ENCODE data around the gene ANKRD11. TPM values are rescaled to one million over a fixed set of nuclear protein-coding genes. Genes with fewer than 3 reads are reported as not detected.

Gene ANKRD11
- total RNA-seq, 2 donors from 2014 or later = 118 to 159 TPM

- 86 to 96% methylated on average over 2 to 5 of the region's 6 CpGs for WGBS, 2 experiments (ENCODE audit: insufficient coverage in 1 of 2, insufficient read length in 1 of 2)
- H3K4me1 Mint-ChIP-seq = peaks cover 48% of the 10 kb centered on the region
- DNase-seq = no peak
- TF ChIP-seq CTCF (conservative IDR thresholded peaks at IDR 0.05) = no peak
- H3K9me3 Mint-ChIP-seq = no peaks in the 10 kb centered on the region
- H3K4me3 Mint-ChIP-seq = no peak overlapping the region
- H3K4me3 ChIP-seq (ENCODE audit: low read length) = no peak overlapping the region
- no peaks in the 10 kb centered on the region for H3K9me3 ChIP-seq (ENCODE audit: control insufficient read depth, low read length)
- peaks cover 15% of the 10 kb centered on the region for H3K36me3 Mint-ChIP-seq (ENCODE audit: low read depth)
- no peaks in the 10 kb centered on the region for H3K27me3 ChIP-seq (ENCODE audit: control insufficient read depth, insufficient read depth, low read length, poor library complexity, severe bottlenecking)
- peaks cover 17% of the 10 kb centered on the region for H3K4me1 ChIP-seq (ENCODE audit: control insufficient read depth, insufficient read depth, low read length)
- H3K27ac ChIP-seq (ENCODE audit: low read depth, low read length) = no peak overlapping the region
- H3K27me3 Mint-ChIP-seq (ENCODE audit: insufficient read depth) = no peaks in the 10 kb centered on the region
- peak overlapping the region; percentile 24 for H3K27ac Mint-ChIP-seq
- no peak overlapping the region for H3K9ac ChIP-seq (ENCODE audit: extremely low read depth, low read length, poor library complexity, severe bottlenecking)
- peaks cover 16% of the 10 kb centered on the region for H3K36me3 ChIP-seq (ENCODE audit: control insufficient read depth, insufficient read depth, low read length)
Observed at GRCh38 chr16:89295915-89296314, 194.4 kb downstream of the ANKRD11 start.

- H3K36me3 Mint-ChIP-seq (ENCODE audit: low read depth) = peaks cover 13% of the 10 kb centered on the region
- H3K36me3 ChIP-seq (ENCODE audit: control insufficient read depth, insufficient read depth, low read length) = peaks cover 16% of the 10 kb centered on the region
Observed at GRCh38 chr16:89295071-89295900, 195.1 kb downstream of the ANKRD11 start.

GRCh38 chr16:89294486-89294885 is 195.9 kb downstream of the ANKRD11 start:
- peaks cover 16% of the 10 kb centered on the region for H3K36me3 Mint-ChIP-seq (ENCODE audit: low read depth)

More at GRCh38 chr16:89295071-89295900, 195.1 kb downstream of the ANKRD11 start:
- Mint-ChIP-seq H3K9me3 (no peaks in the 10 kb centered on the region), H3K4me3 (no peak overlapping the region), H3K27me3 (ENCODE audit: insufficient read depth) (no peaks in the 10 kb centered on the region), H3K27ac (peak overlapping the region; percentile 48), H3K4me1 (peaks cover 53% of the 10 kb centered on the region)
- no peak for TF ChIP-seq CTCF (conservative IDR thresholded peaks at IDR 0.05)
- H3K4me3 ChIP-seq (ENCODE audit: low read length) = no peak overlapping the region
- H3K27me3 ChIP-seq (ENCODE audit: control insufficient read depth, insufficient read depth, low read length, poor library complexity, severe bottlenecking) = no peaks in the 10 kb centered on the region
- 94 to 95% methylated on average over 8 to 24 of the region's 24 CpGs for WGBS, 2 experiments (ENCODE audit: insufficient coverage in 1 of 2, insufficient read length in 1 of 2)
- no peak for DNase-seq
- no peak overlapping the region for H3K27ac ChIP-seq (ENCODE audit: low read depth, low read length)
- no peaks in the 10 kb centered on the region for H3K9me3 ChIP-seq (ENCODE audit: control insufficient read depth, low read length)
- H3K9ac ChIP-seq (ENCODE audit: extremely low read depth, low read length, poor library complexity, severe bottlenecking) = no peak overlapping the region
- peaks cover 17% of the 10 kb centered on the region for H3K4me1 ChIP-seq (ENCODE audit: control insufficient read depth, insufficient read depth, low read length)

More at GRCh38 chr16:89294486-89294885, 195.9 kb downstream of the ANKRD11 start:
- Mint-ChIP-seq H3K27me3 (ENCODE audit: insufficient read depth) (no peaks in the 10 kb centered on the region), H3K4me3 (no peak overlapping the region), H3K4me1 (peaks cover 56% of the 10 kb centered on the region), H3K9me3 (no peaks in the 10 kb centered on the region), H3K27ac (peak overlapping the region; percentile 32)
- no peak overlapping the region for H3K9ac ChIP-seq (ENCODE audit: extremely low read depth, low read length, poor library complexity, severe bottlenecking)
- H3K36me3 ChIP-seq (ENCODE audit: control insufficient read depth, insufficient read depth, low read length) = peaks cover 18% of the 10 kb centered on the region
- H3K27ac ChIP-seq (ENCODE audit: low read depth, low read length) = peak overlapping the region; percentile 29
- peaks cover 17% of the 10 kb centered on the region for H3K4me1 ChIP-seq (ENCODE audit: control insufficient read depth, insufficient read depth, low read length)
- H3K27me3 ChIP-seq (ENCODE audit: control insufficient read depth, insufficient read depth, low read length, poor library complexity, severe bottlenecking) = no peaks in the 10 kb centered on the region
- no peak for TF ChIP-seq CTCF (conservative IDR thresholded peaks at IDR 0.05)
- no peak overlapping the region for H3K4me3 ChIP-seq (ENCODE audit: low read length)
- no peak for DNase-seq
- WGBS, 2 experiments (ENCODE audit: insufficient coverage in 1 of 2, insufficient read length in 1 of 2) = 90 to 92% methylated on average over 4 to 13 of the region's 13 CpGs
- no peaks in the 10 kb centered on the region for H3K9me3 ChIP-seq (ENCODE audit: control insufficient read depth, low read length)

Data from endodermal cell (in vitro differentiated cells).